OCI-M1 (cell line): Measurements from ENCODE around the gene NPHP4.
A peak's percentile ranks its signal among the peaks of the same experiment; 100 is the strongest.

Source experiments
- DNase-seq: peaks from one replicate; lab custom pipeline; 2025; lab: John Stamatoyannopoulos, UW

NPHP4 gene

GRCh38 chr1:6003568-6004411, 11.6 kb upstream of the NPHP4 start:
- no peak for DNase-seq

- no peak for DNase-seq
These were observed 10.7 kb upstream of the NPHP4 start for GRCh38 chr1:6002714-6003501.

DNA sequence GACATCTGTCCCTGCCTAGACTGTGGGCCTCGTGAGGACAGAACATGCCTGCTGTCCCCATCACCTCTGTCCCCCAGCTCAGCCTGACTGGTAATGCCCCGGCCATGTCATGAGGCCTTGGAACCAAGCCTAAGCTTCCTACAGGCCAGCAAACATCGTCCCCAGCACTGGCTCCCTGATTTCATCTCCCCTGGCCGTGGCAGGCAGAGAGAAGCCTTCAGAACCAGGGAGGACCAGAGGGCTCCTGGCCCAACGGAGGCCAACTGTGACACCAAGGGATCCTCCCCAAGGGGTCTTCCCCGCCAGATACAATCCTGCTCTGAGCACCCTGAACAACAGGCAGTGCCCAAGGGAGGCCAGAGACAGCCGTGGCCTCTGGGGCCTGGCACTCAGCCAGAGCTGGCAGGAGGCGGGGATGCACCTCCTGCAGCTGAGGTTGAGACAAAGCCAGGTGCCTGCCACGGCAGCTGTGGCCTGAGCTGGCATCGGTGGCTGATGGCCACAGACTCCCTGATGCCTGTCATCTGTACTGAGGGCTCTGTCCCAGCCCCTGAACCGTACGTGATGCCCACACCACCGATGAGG, 9.9 kb upstream of the NPHP4 start:
- no peak for DNase-seq

- DNase-seq: no peak
These were observed 8.4 kb upstream of the NPHP4 start for GRCh38 chr1:6000444-6001288.

GRCh38 chr1:5999711-6000443, 7.7 kb upstream of the NPHP4 start:
- no peak for DNase-seq

GRCh38 chr1:5998906-5999301, 6.7 kb upstream of the NPHP4 start:
- DNase-seq: no peak

- DNase-seq: no peak
These were observed 6.1 kb upstream of the NPHP4 start for GRCh38 chr1:5998051-5998905.

DNA sequence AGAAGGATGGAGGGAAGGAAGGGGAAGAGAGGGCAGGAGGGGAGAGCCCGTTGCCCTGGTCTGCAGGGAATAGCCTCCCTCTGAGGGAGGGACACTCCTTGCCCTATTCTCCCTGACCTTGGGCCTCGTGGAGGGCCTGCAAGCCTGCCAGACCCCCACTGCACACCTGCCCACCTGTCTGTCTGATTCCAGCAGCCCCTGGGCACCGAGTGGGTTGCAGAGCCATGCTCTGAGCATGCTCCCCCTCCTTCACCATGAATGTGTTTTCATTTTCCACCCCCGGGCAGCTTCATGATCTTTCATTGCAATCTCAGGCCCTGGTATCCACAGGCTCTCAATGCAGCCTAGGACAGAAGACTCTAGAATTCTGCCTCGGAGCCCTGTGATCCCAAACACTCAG, 5.1 kb upstream of the NPHP4 start:
- no peak for DNase-seq

GRCh38 chr1:5996641-5997270, 4.5 kb upstream of the NPHP4 start:
- DNase-seq: no peak

- DNase-seq: no peak
These were observed 3.8 kb upstream of the NPHP4 start for GRCh38 chr1:5995871-5996630.

DNA sequence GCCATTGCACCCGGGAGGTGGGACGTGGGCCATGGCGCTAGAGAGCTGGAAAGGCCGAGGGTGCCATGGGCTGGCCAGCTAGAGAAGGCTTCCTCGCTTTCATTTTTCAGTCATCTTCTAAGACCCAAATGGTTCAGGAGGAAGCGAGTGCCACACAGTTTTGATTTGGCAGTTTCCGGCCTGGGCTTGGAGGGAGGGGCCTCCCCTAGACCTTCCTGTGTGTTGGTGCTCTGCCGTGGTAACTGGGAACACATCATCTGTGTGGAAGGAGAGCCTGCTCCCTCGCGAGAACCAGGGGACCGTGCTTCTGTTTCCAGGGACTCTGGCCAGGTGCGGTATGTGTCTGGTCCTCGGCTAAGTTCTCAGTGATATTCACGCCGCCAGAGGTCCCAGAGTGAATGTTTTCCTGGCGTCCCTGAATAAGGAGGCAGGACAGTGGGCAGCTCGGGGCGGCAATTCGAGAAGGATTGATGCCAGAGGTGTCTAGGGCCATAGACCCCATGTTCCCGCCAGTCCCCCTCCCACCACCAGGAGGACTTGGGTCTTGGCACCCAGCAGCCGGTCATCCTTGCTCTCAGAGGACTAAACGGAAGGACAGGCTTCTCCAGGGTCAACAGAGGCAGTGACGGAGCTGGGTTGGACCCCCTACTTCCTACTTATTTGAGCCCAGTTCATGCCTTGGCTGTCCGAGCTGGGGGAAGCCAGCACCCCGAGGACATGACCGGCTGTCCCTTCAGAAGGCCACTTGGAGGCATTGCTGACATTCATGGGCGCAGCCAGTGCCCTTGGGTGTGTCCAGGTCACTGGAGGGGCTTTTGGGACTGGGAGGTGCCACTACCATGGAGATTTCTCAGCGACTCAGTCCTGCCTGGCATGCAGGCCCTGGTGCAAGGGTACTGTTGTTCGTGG, 2.7 kb upstream of the NPHP4 start:
- no peak for DNase-seq

GRCh38 chr1:5993556-5994491, 1.6 kb upstream of the NPHP4 start:
- peak; percentile 42 for DNase-seq

GRCh38 chr1:5992814-5993555, 760 bp upstream of the NPHP4 start:
- peak; percentile 53 for DNase-seq

DNA sequence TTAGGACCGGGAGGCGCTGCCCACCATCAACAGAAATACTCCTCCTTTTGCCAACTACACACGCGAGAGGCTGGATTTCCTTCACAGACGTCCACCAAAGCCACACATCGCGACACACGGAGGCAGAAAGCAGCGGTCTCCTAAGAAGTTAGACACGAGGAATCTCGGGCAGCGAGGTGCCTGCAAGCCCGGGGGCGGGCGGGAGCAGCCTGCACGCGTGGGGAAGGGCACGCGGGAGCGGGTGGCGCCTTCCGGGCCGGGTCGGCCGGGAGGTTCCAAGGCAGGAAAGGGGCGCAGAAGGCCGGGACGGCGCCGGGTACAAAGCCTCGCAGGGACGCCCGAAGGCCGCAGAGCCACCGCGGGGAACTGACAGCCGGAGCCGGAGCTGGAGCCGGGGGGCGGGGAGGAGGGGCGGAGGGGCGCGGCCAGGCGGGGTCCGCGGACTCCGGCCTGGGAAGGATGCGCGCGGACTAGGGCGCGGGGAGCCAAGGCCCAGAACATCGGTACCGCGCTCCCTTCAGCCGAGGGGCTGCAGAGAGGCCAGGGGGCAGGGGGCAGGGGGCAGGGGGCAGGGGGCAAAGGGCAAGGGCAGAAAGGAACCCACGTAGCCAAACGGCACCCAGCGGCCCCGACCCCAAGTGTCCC, 722 bp downstream of the NPHP4 start:
- peak; percentile 48 for DNase-seq

- DNase-seq: no peak
These were observed 1.3 kb downstream of the NPHP4 start for GRCh38 chr1:5990913-5991312.
